Fibroblast of lung (primary cell): ENCODE data around the gene HGS. TPM values are rescaled to one million over a fixed set of nuclear protein-coding genes. Genes with fewer than 3 reads are reported as not detected.

Source experiments
- DNase-seq, 2 donors: peaks; one replicate each; pipeline versions ENCODE4 v3.0.0 to v3.0.0-alpha.2; 2010; ENCODE audit warnings: low read depth in 2 of 2
- H2AFZ ChIP-seq: 2 replicates; pipeline ENCODE4 v1.5.1; 2012; ENCODE audit warnings: low read length, control low read depth, inconsistent platforms
- H3K27ac ChIP-seq: 2 replicates; pipeline ENCODE4 v1.5.1; 2011; ENCODE audit warnings: low read length, control low read depth; ENCODE audit not compliant: insufficient read depth
- H3K27me3 ChIP-seq: 2 replicates; pipeline ENCODE4 v1.5.1; 2011; ENCODE audit warnings: mild to moderate bottlenecking, low read length; ENCODE audit not compliant: control insufficient read depth, insufficient read depth
- H3K36me3 ChIP-seq: 2 replicates; pipeline ENCODE4 v1.5.1; 2011; ENCODE audit warnings: low read length; ENCODE audit not compliant: control insufficient read depth, insufficient read depth
- H3K4me1 ChIP-seq: 2 replicates; pipeline ENCODE4 v1.5.1; 2011; ENCODE audit warnings: low read length; ENCODE audit not compliant: control insufficient read depth, insufficient read depth; ENCODE audit errors: extremely low read depth
- H3K4me2 ChIP-seq: 2 replicates; pipeline ENCODE4 v1.5.1; 2011; ENCODE audit warnings: low read length, control low read depth; ENCODE audit not compliant: insufficient read depth; ENCODE audit errors: extremely low read depth
- H3K4me3 ChIP-seq, 4 experiments: fragments of 200-600 bp in 1 of 4; sonication (generic) in 1 of 4; replicated peaks in 1 of 4; 2 replicates each; pipeline ENCODE4 v1.5.1; 2011 to 2016; ENCODE audit warnings: low read length in 4 of 4, low read depth in 3 of 4, mild to moderate bottlenecking in 3 of 4, control low read depth in 2 of 4, inconsistent platforms in 1 of 4, mixed read lengths in 1 of 4; ENCODE audit not compliant: insufficient read depth in 1 of 4; ENCODE audit errors: control extremely low read depth in 1 of 4
- H3K79me2 ChIP-seq: 2 replicates; pipeline ENCODE4 v1.5.1; 2012; ENCODE audit warnings: mild to moderate bottlenecking, low read length, inconsistent platforms; ENCODE audit not compliant: control insufficient read depth, insufficient read depth
- H3K9ac ChIP-seq: 2 replicates; pipeline ENCODE4 v1.5.1; 2011; ENCODE audit warnings: mild to moderate bottlenecking, low read length, control low read depth; ENCODE audit not compliant: insufficient read depth
- H3K9me3 ChIP-seq: 2 replicates; pipeline ENCODE4 v1.5.1; 2012; ENCODE audit warnings: low read depth, low read length; ENCODE audit not compliant: control insufficient read depth, insufficient read depth
- H4K20me1 ChIP-seq: 2 replicates; pipeline ENCODE4 v1.5.1; 2011; ENCODE audit warnings: low read length; ENCODE audit not compliant: control insufficient read depth, insufficient read depth; ENCODE audit errors: extremely low read depth
- CTCF ChIP-seq, 2 donors: IDR thresholded peaks in 1 of 2; conservative IDR thresholded peaks in 1 of 2; 1 replicate in 1 of 2; 2 replicates in 1 of 2; pipeline ENCODE4 v1.5.1; 2011 to 2012; ENCODE audit warnings: low read length in 2 of 2, control low read depth in 1 of 2, inconsistent platforms in 1 of 2, low read depth in 1 of 2, mild to moderate bottlenecking in 1 of 2
- EZH2 ChIP-seq: IDR thresholded peaks from 2 replicates; pipeline ENCODE4 v1.5.1; 2012; ENCODE audit warnings: low read length, control low read depth, mild to moderate bottlenecking; ENCODE audit errors: missing control alignments
- polyA minus RNA-seq: library from RNA; depleted of rRNA, polyadenylated mRNA; stranded (reverse); fragments of >200 nt; gene quantifications from 2 replicates; pipeline ENCODE4 v1.2.3, GENCODE V29; 2011; ENCODE audit warnings: low replicate concordance
- polyA plus RNA-seq, 2 donors: library from polyadenylated mRNA; depleted of rRNA in 1 of 2; stranded (reverse) in 1 of 2; unstranded in 1 of 2; fragments of >200 nt; gene quantifications; 2 replicates each; pipeline ENCODE4 v1.2.1, GENCODE V29; 2011 to 2012; ENCODE audit warnings: missing spikeins in 1 of 2
- total RNA-seq: library from RNA; depleted of rRNA; stranded (reverse); fragments of >200 nt; gene quantifications from 2 replicates; pipeline ENCODE4 v1.2.1, GENCODE V29; 2014

HGS gene
- total RNA-seq (55.2 and 65.7 TPM in 2 replicates), polyA plus RNA-seq (43.1 and 81.1 TPM in 2 replicates), polyA minus RNA-seq (219 and 227 TPM in 2 replicates)
- 59.4 and 88.8 TPM in 2 replicates for polyA plus RNA-seq (2012)

GRCh38 chr17:81683584-81684441, at the start of gene HGS, which contains the start of gene ARL16:
TSS of gene HGS (plus strand) at chr17:81684011. CDS start at chr17:81684067, 56 bp downstream.
TSS of gene ARL16 (minus strand) at chr17:81683797. CDS start at chr17:81683753, 44 bp downstream.
- Histone ChIP-seq H3K36me3 (peaks cover 30% of the 10 kb centered on the region), H3K79me2 (peaks cover 68% of the 10 kb centered on the region), H3K4me2 (peak within 1 kb of the TSS; percentile 100), H3K4me1 (peaks cover 12% of the 10 kb centered on the region), H3K27ac (peak within 1 kb of the TSS; percentile 96), H2AFZ (peak within 1 kb of the TSS; percentile 57), H3K9me3 (no peaks in the 10 kb centered on the region), H3K4me3 (peak within 1 kb of the TSS; percentile 89 to 97 (median 92)), H4K20me1 (peaks cover 2% of the 10 kb centered on the region), H3K9ac (peak within 1 kb of the TSS; percentile 97), H3K27me3 (no peaks in the 10 kb centered on the region)
- TF ChIP-seq EZH2 (no peak), CTCF (conservative IDR thresholded peaks at IDR 0.05 in 1 of 2, IDR thresholded peaks at IDR 0.05 in 1 of 2; ENCODE audit: low read depth in 1 of 2, low read length in 2 of 2) (no peak)
- DNase-seq, result peak; percentile 99 to 100

- H3K9me3 ChIP-seq, result no peaks in the 10 kb centered on the region
- peak overlapping the region; percentile 85 for H3K4me2 ChIP-seq
- no peaks in the 10 kb centered on the region for H4K20me1 ChIP-seq
- H3K27me3 ChIP-seq, result no peaks in the 10 kb centered on the region
- peaks cover 4% of the 10 kb centered on the region for H3K4me1 ChIP-seq
- TF ChIP-seq EZH2 (no peak), CTCF (conservative IDR thresholded peaks at IDR 0.05 in 1 of 2, IDR thresholded peaks at IDR 0.05 in 1 of 2; ENCODE audit: low read depth in 1 of 2, low read length in 2 of 2) (no peak)
- H3K36me3 ChIP-seq, result peaks cover 2% of the 10 kb centered on the region
- no peak for DNase-seq
- H2AFZ ChIP-seq, result no peak overlapping the region
- H3K27ac ChIP-seq, result no peak overlapping the region
- H3K79me2 ChIP-seq, result peaks cover 55% of the 10 kb centered on the region
- peak overlapping the region; percentile 59 to 88 (median 81) for H3K4me3 ChIP-seq
- no peak overlapping the region for H3K9ac ChIP-seq
Observed at GRCh38 chr17:81635431-81635830, 48.4 kb upstream of the HGS start.

- peak overlapping the region; percentile 85 for H3K4me2 ChIP-seq
- H3K27ac ChIP-seq, result peak overlapping the region; percentile 95
- H3K9ac ChIP-seq, result peak overlapping the region; percentile 91
- H2AFZ ChIP-seq, result no peak overlapping the region
- H3K9me3 ChIP-seq, result no peaks in the 10 kb centered on the region
- H4K20me1 ChIP-seq, result no peaks in the 10 kb centered on the region
- no peak for TF ChIP-seq CTCF (conservative IDR thresholded peaks at IDR 0.05 in 1 of 2, IDR thresholded peaks at IDR 0.05 in 1 of 2; ENCODE audit: low read depth in 1 of 2, low read length in 2 of 2)
- TF ChIP-seq EZH2, result no peak
- H3K79me2 ChIP-seq, result peaks cover 51% of the 10 kb centered on the region
- H3K27me3 ChIP-seq, result no peaks in the 10 kb centered on the region
- H3K36me3 ChIP-seq, result peaks cover 2% of the 10 kb centered on the region
- DNase-seq, result peak in 1 of 2 donors; percentile 67
- H3K4me3 ChIP-seq, result peak overlapping the region; percentile 59 to 88 (median 81)
- H3K4me1 ChIP-seq, result peaks cover 4% of the 10 kb centered on the region
Observed at GRCh38 chr17:81635973-81636504, 47.8 kb upstream of the HGS start.
